DND-41 (cell line): Measurements from ENCODE around the gene CACNG8.

Experiments used
- EZH2 ChIP-seq: IDR thresholded peaks from 3 replicates; pipeline ENCODE4 v1.6.1; 2012; ENCODE audit warnings: borderline replicate concordance, low read depth, mild to moderate bottlenecking, moderate library complexity, low read length, inconsistent platforms; ENCODE audit not compliant: severe bottlenecking
- TF ChIP-seq, protein P1 (sequence below): IDR thresholded peaks from 2 replicates; pipeline ENCODE4 v1.5.1; 2012; ENCODE audit warnings: borderline replicate concordance, low read length, moderate library complexity, mild to moderate bottlenecking; ENCODE audit not compliant: poor library complexity, severe bottlenecking; ENCODE audit errors: extremely low read depth

DNA sequence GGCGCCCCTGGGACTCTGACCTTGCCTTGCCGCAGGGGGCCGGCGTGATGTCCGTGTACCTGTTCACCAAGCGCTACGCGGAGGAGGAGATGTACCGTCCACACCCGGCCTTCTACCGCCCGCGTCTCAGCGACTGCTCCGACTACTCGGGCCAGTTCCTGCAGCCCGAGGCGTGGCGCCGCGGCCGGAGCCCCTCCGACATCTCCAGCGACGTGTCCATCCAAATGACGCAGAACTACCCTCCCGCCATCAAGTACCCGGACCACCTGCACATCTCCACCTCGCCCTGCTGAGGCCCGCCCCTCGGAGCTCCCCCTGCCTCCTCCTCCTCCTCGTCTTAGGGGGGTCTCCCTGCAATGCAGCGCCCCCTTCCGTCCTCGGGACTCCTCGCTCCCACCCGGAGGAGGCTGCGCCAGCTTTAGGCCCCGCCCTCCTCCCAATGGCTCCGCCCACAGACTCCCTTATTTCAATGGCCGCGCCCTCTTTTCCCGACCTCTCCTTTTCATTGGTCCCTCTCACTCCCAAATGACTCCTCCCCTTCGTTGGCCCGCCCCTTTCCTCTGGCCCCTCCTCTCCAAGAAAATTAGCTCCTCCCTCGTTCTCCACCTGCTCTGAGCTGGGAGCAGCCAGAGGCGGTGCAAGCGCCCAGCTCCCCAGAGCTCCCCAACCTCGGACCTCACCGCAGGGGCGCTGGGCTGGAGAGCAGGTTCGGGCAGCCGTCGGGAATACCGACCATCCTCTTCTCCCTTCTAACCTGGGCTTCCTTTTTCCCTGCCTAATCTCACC, 20.5 kb upstream of the CACNG8 start:
- TF ChIP-seq, protein P1, sequence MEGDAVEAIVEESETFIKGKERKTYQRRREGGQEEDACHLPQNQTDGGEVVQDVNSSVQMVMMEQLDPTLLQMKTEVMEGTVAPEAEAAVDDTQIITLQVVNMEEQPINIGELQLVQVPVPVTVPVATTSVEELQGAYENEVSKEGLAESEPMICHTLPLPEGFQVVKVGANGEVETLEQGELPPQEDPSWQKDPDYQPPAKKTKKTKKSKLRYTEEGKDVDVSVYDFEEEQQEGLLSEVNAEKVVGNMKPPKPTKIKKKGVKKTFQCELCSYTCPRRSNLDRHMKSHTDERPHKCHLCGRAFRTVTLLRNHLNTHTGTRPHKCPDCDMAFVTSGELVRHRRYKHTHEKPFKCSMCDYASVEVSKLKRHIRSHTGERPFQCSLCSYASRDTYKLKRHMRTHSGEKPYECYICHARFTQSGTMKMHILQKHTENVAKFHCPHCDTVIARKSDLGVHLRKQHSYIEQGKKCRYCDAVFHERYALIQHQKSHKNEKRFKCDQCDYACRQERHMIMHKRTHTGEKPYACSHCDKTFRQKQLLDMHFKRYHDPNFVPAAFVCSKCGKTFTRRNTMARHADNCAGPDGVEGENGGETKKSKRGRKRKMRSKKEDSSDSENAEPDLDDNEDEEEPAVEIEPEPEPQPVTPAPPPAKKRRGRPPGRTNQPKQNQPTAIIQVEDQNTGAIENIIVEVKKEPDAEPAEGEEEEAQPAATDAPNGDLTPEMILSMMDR, result no peak
- no peak for TF ChIP-seq EZH2
